Testis (tissue), 3 donors: ENCODE data around the gene TTC23L. TPM values are rescaled to one million over a fixed set of nuclear protein-coding genes. Genes with fewer than 3 reads are reported as not detected.

Experiments
- DNase-seq: peaks from one replicate; pipeline ENCODE4 v3.0.0-alpha.2; 2019
- H3K27ac ChIP-seq, 2 donors: fragments of 200-600 bp; sonication (generic); one replicate each; pipeline ENCODE4 v1.5.1; 2019
- H3K27me3 ChIP-seq: fragments of 200-600 bp; sonication (generic); one replicate; pipeline ENCODE4 v1.5.1; 2019
- H3K36me3 ChIP-seq: fragments of 200-600 bp; sonication (generic); one replicate; pipeline ENCODE4 v1.5.1; 2017; ENCODE audit warnings: low read depth; ENCODE audit errors: missing control alignments
- H3K4me1 ChIP-seq: fragments of 200-600 bp; sonication (generic); one replicate; pipeline ENCODE4 v1.5.1; 2019
- H3K4me3 ChIP-seq, 2 donors: fragments of 200-600 bp; sonication (generic); one replicate each; pipeline ENCODE4 v1.5.1; 2017 to 2019
- H3K9me3 ChIP-seq: fragments of 200-600 bp; sonication (generic); one replicate; pipeline ENCODE4 v1.5.1; 2017
- POLR2A ChIP-seq: fragments of 450-650 bp; IDR thresholded peaks from one replicate; pipeline ENCODE4 v1.6.1; 2017; ENCODE audit warnings: antibody characterized with exemption, mild to moderate bottlenecking, moderate library complexity
- WGBS, 2 donors: methylation state at CpG; one replicate each; pipeline ENCODE4 v1.1.5; 2018; 5-methylcytosine and 5-hydroxymethylcytosine counted together
- intact Hi-C: fragments of 100-400 bp; cut with DNase I; formaldehyde crosslinking; loops from one replicate; pipeline ENCODE4 v1.15.1; 2023; ENCODE audit warnings: low total_unique reads
- polyA plus RNA-seq: library from polyadenylated mRNA; stranded (reverse); fragments of 350-450 nt; fragmentation: Illumina TruSeq; extraction: RNeasy Lipid Tissue Mini Kit (QIAGEN cat#74804); gene quantifications from one replicate; pipeline ENCODE4 v1.2.3, GENCODE V29; 2014; ENCODE audit warnings: low read depth, low replicate concordance; ENCODE audit not compliant: insufficient read depth
- total RNA-seq, 2 donors: library from RNA; depleted of rRNA; stranded (reverse); fragments of >200 nt; gene quantifications; one replicate each; pipeline ENCODE4 v1.2.3, GENCODE V29; 2016
- TF ChIP-seq, protein P1 (sequence below), 3 experiments: fragments of 450-650 bp in 2 of 3; fragments of 200-600 bp in 1 of 3; sonication (generic) in 1 of 3; IDR thresholded peaks; one replicate each; pipeline ENCODE4 v1.5.1; 2016 to 2019; ENCODE audit warnings: antibody characterized with exemption in 3 of 3, mild to moderate bottlenecking in 2 of 3, moderate library complexity in 1 of 3

TTC23L gene
- total and polyA plus RNA-seq, 3 donors from 2014 or later, result 16.9 to 60.6 (median 28.2) TPM

DNA sequence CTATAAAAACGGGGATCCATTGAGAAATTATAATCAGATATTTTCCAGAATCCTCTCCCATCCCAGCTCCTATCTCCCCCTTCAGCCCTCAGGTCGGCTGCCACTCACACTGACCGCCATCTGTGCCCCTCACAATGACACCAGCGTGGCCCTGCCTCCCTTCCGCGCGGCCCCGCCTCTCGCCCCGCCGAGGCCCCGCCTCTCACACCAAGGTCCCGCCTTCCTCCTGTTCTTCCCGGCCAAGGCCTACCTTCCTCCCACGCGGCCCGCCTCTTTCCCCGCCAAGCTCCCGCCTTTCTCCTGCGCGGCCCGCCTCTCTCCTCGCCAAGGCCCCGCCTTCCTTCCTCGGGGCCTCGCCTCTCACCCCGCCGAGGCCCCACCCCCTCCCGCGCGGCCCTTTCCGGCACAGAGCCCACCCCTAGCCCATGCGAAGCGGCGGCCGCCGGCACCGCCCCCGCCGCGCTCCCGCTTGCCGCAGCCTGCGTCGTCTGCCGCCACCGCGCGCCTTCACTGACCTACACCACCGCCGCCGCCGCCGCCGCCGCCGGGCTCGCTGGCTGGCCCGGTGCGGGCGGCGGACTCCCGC, 90.3 kb downstream of the TTC23L start, which contains the start of gene DNAJC21:
TSS of gene DNAJC21 (plus strand) at position 426 of the 586 bp plus-strand sequence. CDS start 261 bp downstream, outside the sequence.
- Histone ChIP-seq H3K9me3 (no peaks in the 10 kb centered on the region), H3K27ac (peak within 1 kb of the TSS; percentile 92 to 96), H3K27me3 (no peaks in the 10 kb centered on the region), H3K36me3 (no peaks in the 10 kb centered on the region), H3K4me3 (peak within 1 kb of the TSS; percentile 84 to 93), H3K4me1 (peaks cover 15% of the 10 kb centered on the region)
- 1% methylated on average over 43 to 63 of the region's 63 CpGs for WGBS, 2 donors
- intact Hi-C loops, result no loop called here
- peak; percentile 98 for DNase-seq
- no peak for TF ChIP-seq POLR2A
- TF ChIP-seq, protein P1, sequence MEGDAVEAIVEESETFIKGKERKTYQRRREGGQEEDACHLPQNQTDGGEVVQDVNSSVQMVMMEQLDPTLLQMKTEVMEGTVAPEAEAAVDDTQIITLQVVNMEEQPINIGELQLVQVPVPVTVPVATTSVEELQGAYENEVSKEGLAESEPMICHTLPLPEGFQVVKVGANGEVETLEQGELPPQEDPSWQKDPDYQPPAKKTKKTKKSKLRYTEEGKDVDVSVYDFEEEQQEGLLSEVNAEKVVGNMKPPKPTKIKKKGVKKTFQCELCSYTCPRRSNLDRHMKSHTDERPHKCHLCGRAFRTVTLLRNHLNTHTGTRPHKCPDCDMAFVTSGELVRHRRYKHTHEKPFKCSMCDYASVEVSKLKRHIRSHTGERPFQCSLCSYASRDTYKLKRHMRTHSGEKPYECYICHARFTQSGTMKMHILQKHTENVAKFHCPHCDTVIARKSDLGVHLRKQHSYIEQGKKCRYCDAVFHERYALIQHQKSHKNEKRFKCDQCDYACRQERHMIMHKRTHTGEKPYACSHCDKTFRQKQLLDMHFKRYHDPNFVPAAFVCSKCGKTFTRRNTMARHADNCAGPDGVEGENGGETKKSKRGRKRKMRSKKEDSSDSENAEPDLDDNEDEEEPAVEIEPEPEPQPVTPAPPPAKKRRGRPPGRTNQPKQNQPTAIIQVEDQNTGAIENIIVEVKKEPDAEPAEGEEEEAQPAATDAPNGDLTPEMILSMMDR (IDR thresholded peaks at IDR 0.05), result no peak

GRCh38 chr5:34929720-34930461, 90.9 kb downstream of the TTC23L start:
- Histone ChIP-seq H3K9me3 (no peaks in the 10 kb centered on the region), H3K36me3 (no peaks in the 10 kb centered on the region), H3K27ac (peak overlapping the region; percentile 92 to 96), H3K27me3 (no peaks in the 10 kb centered on the region), H3K4me3 (peak overlapping the region; percentile 84 to 93), H3K4me1 (peaks cover 15% of the 10 kb centered on the region)
- intact Hi-C loops, result no loop called here
- peak; percentile 90 for DNase-seq
- 1 to 2% methylated on average over 26 to 56 of the region's 70 CpGs for WGBS, 2 donors
- no peak for TF ChIP-seq POLR2A
- TF ChIP-seq, protein P1 (IDR thresholded peaks at IDR 0.05), result no peak

DNA sequence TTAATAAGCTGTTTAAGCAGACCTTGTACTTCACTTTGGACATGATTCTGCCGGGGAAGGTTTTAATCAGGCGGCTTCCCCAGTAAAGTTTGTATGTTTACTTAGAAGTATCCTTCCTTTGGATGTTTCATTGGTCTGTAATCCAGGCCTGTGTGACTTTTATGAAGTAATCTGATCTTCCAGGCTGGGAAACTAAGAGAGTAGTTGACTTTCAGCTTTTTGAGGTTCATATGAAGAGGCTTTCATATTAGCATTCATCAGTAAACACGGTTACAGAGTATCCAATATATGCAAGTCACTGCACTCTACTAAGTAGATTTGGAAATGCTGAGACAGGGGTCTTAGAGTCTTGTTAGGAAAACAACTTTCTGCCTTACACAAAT, 91.5 kb downstream of the TTC23L start:
- TF ChIP-seq POLR2A, result no peak
- TF ChIP-seq, protein P1 (IDR thresholded peaks at IDR 0.05), result no peak
- no peaks in the 10 kb centered on the region for H3K36me3 ChIP-seq
- H3K27me3 ChIP-seq, result no peaks in the 10 kb centered on the region
- no peaks in the 10 kb centered on the region for H3K9me3 ChIP-seq
- intact Hi-C loops, result no loop called here
- peak overlapping the region; percentile 84 to 93 for H3K4me3 ChIP-seq
- H3K4me1 ChIP-seq, result peaks cover 15% of the 10 kb centered on the region
- 2 to 3% methylated on average over 3 of the region's 3 CpGs for WGBS, 2 donors
- H3K27ac ChIP-seq, result peak overlapping the region; percentile 92 to 96
- no peak for DNase-seq

DNA sequence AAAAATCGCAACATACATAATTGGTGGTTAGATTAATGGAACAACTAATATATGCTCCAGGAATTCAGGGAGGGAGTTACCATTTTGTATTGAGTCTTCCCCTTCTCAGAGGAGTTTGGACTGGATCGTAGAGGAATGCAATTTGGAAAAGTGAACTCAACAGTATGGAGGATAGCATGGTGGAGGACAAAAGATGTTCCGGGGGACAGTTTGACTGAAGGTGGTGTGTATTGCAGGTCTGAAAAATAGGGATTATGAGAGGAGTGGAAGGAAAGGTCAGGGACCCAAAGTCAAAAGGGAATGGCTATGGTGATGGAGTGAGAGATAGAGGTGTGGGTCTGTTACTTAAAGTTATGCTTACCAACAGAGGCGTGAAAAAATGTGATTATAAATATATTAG, 91.9 kb downstream of the TTC23L start:
- TF ChIP-seq, protein P1 (IDR thresholded peaks at IDR 0.05), result no peak
- TF ChIP-seq POLR2A, result no peak
- DNase-seq, result no peak
- Histone ChIP-seq H3K36me3 (no peaks in the 10 kb centered on the region), H3K27ac (peak overlapping the region in 1 of 2 donors; percentile 96), H3K4me3 (peak overlapping the region; percentile 84 to 93), H3K9me3 (no peaks in the 10 kb centered on the region), H3K4me1 (peaks cover 15% of the 10 kb centered on the region), H3K27me3 (no peaks in the 10 kb centered on the region)
- WGBS, 2 donors, result 52 to 65% methylated on average over 4 of the region's 4 CpGs
- intact Hi-C loops, result no loop called here
